ENCODE measurements around the gene CCDC97. TPM values are rescaled to one million over a fixed set of nuclear protein-coding genes. Genes with fewer than 3 reads are reported as not detected.

The CCDC97 gene
- total RNA-seq, 1 experiment from 2014 or later: 31.4 TPM

- TF ChIP-seq, protein P1, sequence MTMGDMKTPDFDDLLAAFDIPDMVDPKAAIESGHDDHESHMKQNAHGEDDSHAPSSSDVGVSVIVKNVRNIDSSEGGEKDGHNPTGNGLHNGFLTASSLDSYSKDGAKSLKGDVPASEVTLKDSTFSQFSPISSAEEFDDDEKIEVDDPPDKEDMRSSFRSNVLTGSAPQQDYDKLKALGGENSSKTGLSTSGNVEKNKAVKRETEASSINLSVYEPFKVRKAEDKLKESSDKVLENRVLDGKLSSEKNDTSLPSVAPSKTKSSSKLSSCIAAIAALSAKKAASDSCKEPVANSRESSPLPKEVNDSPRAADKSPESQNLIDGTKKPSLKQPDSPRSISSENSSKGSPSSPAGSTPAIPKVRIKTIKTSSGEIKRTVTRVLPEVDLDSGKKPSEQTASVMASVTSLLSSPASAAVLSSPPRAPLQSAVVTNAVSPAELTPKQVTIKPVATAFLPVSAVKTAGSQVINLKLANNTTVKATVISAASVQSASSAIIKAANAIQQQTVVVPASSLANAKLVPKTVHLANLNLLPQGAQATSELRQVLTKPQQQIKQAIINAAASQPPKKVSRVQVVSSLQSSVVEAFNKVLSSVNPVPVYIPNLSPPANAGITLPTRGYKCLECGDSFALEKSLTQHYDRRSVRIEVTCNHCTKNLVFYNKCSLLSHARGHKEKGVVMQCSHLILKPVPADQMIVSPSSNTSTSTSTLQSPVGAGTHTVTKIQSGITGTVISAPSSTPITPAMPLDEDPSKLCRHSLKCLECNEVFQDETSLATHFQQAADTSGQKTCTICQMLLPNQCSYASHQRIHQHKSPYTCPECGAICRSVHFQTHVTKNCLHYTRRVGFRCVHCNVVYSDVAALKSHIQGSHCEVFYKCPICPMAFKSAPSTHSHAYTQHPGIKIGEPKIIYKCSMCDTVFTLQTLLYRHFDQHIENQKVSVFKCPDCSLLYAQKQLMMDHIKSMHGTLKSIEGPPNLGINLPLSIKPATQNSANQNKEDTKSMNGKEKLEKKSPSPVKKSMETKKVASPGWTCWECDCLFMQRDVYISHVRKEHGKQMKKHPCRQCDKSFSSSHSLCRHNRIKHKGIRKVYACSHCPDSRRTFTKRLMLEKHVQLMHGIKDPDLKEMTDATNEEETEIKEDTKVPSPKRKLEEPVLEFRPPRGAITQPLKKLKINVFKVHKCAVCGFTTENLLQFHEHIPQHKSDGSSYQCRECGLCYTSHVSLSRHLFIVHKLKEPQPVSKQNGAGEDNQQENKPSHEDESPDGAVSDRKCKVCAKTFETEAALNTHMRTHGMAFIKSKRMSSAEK (CRISPR knock-in tag; IDR thresholded peaks at IDR 0.05; ENCODE audit: borderline replicate concordance): no peak
- TF ChIP-seq MXD4 (CRISPR knock-in tag; IDR thresholded peaks at IDR 0.05; ENCODE audit: borderline replicate concordance) (no peak), RORB (CRISPR knock-in tag; IDR thresholded peaks at IDR 0.05) (no peak), E2F1 (CRISPR knock-in tag; IDR thresholded peaks at IDR 0.05) (0 out of 2 replicates have a peak, but pooled peaks have one; percentile 54), PREB (CRISPR knock-in tag; IDR thresholded peaks at IDR 0.05; ENCODE audit: borderline replicate concordance) (no peak), JAZF1 (CRISPR knock-in tag; IDR thresholded peaks at IDR 0.05) (no peak), ETV6 (CRISPR knock-in tag; IDR thresholded peaks at IDR 0.05) (0 out of 2 replicates have a peak, but pooled peaks have one; percentile 51)
- TF ChIP-seq, protein P2, sequence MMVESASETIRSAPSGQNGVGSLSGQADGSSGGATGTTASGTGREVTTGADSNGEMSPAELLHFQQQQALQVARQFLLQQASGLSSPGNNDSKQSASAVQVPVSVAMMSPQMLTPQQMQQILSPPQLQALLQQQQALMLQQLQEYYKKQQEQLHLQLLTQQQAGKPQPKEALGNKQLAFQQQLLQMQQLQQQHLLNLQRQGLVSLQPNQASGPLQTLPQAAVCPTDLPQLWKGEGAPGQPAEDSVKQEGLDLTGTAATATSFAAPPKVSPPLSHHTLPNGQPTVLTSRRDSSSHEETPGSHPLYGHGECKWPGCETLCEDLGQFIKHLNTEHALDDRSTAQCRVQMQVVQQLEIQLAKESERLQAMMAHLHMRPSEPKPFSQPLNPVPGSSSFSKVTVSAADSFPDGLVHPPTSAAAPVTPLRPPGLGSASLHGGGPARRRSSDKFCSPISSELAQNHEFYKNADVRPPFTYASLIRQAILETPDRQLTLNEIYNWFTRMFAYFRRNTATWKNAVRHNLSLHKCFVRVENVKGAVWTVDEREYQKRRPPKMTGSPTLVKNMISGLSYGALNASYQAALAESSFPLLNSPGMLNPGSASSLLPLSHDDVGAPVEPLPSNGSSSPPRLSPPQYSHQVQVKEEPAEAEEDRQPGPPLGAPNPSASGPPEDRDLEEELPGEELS (CRISPR knock-in tag; IDR thresholded peaks at IDR 0.05): 0 out of 2 replicates have a peak, but pooled peaks have one; percentile 33
- TF ChIP-seq, protein P3, sequence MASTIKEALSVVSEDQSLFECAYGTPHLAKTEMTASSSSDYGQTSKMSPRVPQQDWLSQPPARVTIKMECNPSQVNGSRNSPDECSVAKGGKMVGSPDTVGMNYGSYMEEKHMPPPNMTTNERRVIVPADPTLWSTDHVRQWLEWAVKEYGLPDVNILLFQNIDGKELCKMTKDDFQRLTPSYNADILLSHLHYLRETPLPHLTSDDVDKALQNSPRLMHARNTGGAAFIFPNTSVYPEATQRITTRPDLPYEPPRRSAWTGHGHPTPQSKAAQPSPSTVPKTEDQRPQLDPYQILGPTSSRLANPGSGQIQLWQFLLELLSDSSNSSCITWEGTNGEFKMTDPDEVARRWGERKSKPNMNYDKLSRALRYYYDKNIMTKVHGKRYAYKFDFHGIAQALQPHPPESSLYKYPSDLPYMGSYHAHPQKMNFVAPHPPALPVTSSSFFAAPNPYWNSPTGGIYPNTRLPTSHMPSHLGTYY (CRISPR knock-in tag; IDR thresholded peaks at IDR 0.05): no peak
Observed at GRCh38 chr19:41324921-41325639, 15.1 kb downstream of the CCDC97 start (continued).

DNA sequence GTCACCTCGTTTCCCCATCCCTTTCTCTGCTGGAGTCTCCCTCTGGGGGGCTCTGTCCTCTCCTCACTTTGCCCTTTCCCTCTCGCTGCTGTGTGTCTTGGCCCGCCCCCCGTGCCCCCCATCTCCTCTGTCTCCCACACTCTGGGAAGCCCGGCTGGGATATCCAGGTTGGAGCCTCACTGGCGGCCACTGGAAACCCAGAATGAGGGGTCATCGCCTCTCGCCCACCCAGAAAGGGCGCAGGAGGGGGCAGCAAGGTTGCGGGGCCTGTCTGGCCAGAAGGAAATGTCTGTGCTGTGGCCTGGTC, 15.6 kb downstream of the CCDC97 start:
- peak overlapping the region; percentile 80; the same call in 1 of the 2 replicates for H3K27ac Mint-ChIP-seq
- no peaks in the 10 kb centered on the region for H3K9me3 Mint-ChIP-seq
- H3K27me3 Mint-ChIP-seq (ENCODE audit: low read depth): no peaks in the 10 kb centered on the region; the same call in 1 of the 2 replicates
- H3K4me1 Mint-ChIP-seq: peaks cover 56% of the 10 kb centered on the region
- CTCF ChIA-PET: interaction anchor here (0.6 to 4.8 kb wide), 8 partner anchors 10 to 519 kb away, joined by 3 to 44 read pairs (median 4); partner anchors contain the start of gene TGFB1
- TF ChIP-seq SP1 (CRISPR knock-in tag; conservative IDR thresholded peaks at IDR 0.05): no peak
- TF ChIP-seq JAZF1 (CRISPR knock-in tag; IDR thresholded peaks at IDR 0.05): no peak
- TF ChIP-seq ZNF232 (CRISPR knock-in tag; IDR thresholded peaks at IDR 0.05): no peak
- no peak for TF ChIP-seq ZNF425 (CRISPR knock-in tag; conservative IDR thresholded peaks at IDR 0.05)
- TF ChIP-seq TEAD1 (CRISPR knock-in tag; IDR thresholded peaks at IDR 0.05): no peak
- no peaks in the 10 kb centered on the region; the same call in 1 of the 2 replicates for H3K36me3 Mint-ChIP-seq
- POLR2A ChIA-PET: interaction anchor here (0.6 to 0.7 kb wide), 2 partner anchors 540 to 548 kb away, joined by 3 to 6 read pairs; partner anchors contain the start of gene RAB4B
- H3K4me3 Mint-ChIP-seq: peak overlapping the region; percentile 80
- DNase-seq (ENCODE audit: low spot score) (no peak), ATAC-seq (no peak)
